Stimulated activated CD8-positive, alpha-beta memory T cell treated with anti-CD3 and anti-CD28 coated beads, Interleukin-7, amount 100 ng/mL, for 4 hours (primary cell): ENCODE results near the gene CCDC38.

Experiments used
- DNase-seq, 2 donors: peaks; one replicate each; pipeline ENCODE4 v3.0.0-alpha.2; 2020; ENCODE audit warnings: low read depth in 2 of 2

Gene CCDC38

GRCh38 chr12:95960241-95960640, 17.8 kb upstream of the CCDC38 start:
- DNase-seq = no peak

- no peak for DNase-seq
Observed at GRCh38 chr12:95959107-95959506, 16.7 kb upstream of the CCDC38 start.

- DNase-seq = no peak
Observed at GRCh38 chr12:95956557-95957145, 14.2 kb upstream of the CCDC38 start.

- no peak for DNase-seq
Observed at GRCh38 chr12:95955549-95956159, 13.2 kb upstream of the CCDC38 start.

- DNase-seq = no peak
Observed at GRCh38 chr12:95953000-95953399, 10.6 kb upstream of the CCDC38 start.

GRCh38 chr12:95951515-95951914, 9.1 kb upstream of the CCDC38 start:
- DNase-seq = no peak

GRCh38 chr12:95949477-95950206, 7.2 kb upstream of the CCDC38 start:
- no peak for DNase-seq

- no peak for DNase-seq
Observed at GRCh38 chr12:95944108-95944704, 1.8 kb upstream of the CCDC38 start.

GRCh38 chr12:95943330-95943842, 972 bp upstream of the CCDC38 start, which contains the start of gene AMDHD1:
TSS of gene AMDHD1 (plus strand) at chr12:95943331. CDS start at chr12:95943399, 68 bp downstream.
- peak in 1 of 2 donors; percentile 51 for DNase-seq

GRCh38 chr12:95942101-95942523, 302 bp downstream of the CCDC38 start:
- no peak for DNase-seq

GRCh38 chr12:95940514-95940913, 1.9 kb downstream of the CCDC38 start:
- DNase-seq = no peak

- DNase-seq = no peak
Observed at GRCh38 chr12:95922231-95922630, 20.2 kb downstream of the CCDC38 start.

- no peak for DNase-seq
Observed at GRCh38 chr12:95919110-95919509, 23.3 kb downstream of the CCDC38 start.

- DNase-seq = peak; percentile 6 to 13
Observed at GRCh38 chr12:95918194-95918993, 24.0 kb downstream of the CCDC38 start.

- no peak for DNase-seq
Observed at GRCh38 chr12:95909871-95910270, 32.5 kb downstream of the CCDC38 start.

GRCh38 chr12:95908573-95908972, 33.8 kb downstream of the CCDC38 start:
- no peak for DNase-seq

- no peak for DNase-seq
Observed at GRCh38 chr12:95898081-95898480, 44.3 kb downstream of the CCDC38 start.

- DNase-seq = no peak
Observed at GRCh38 chr12:95896846-95897245, 45.6 kb downstream of the CCDC38 start.

GRCh38 chr12:95890958-95891357, 51.5 kb downstream of the CCDC38 start:
- no peak for DNase-seq

GRCh38 chr12:95887311-95887710, 55.1 kb downstream of the CCDC38 start:
- no peak for DNase-seq

GRCh38 chr12:95884998-95885397, 57.4 kb downstream of the CCDC38 start:
- no peak for DNase-seq

- no peak for DNase-seq
Observed at GRCh38 chr12:95882873-95883272, 59.5 kb downstream of the CCDC38 start.
